ENCODE results near the gene TSEN2. TPM values are rescaled to one million over a fixed set of nuclear protein-coding genes. Genes with fewer than 3 reads are reported as not detected.
"Not testable (repeated sequence)": the region's sequence is repeated elsewhere in the genome, so short reads cannot be mapped to it uniquely, and the experiment has no call there.

TSEN2 gene
- total RNA-seq, 1 experiment from 2014 or later: 7.6 TPM

DNA sequence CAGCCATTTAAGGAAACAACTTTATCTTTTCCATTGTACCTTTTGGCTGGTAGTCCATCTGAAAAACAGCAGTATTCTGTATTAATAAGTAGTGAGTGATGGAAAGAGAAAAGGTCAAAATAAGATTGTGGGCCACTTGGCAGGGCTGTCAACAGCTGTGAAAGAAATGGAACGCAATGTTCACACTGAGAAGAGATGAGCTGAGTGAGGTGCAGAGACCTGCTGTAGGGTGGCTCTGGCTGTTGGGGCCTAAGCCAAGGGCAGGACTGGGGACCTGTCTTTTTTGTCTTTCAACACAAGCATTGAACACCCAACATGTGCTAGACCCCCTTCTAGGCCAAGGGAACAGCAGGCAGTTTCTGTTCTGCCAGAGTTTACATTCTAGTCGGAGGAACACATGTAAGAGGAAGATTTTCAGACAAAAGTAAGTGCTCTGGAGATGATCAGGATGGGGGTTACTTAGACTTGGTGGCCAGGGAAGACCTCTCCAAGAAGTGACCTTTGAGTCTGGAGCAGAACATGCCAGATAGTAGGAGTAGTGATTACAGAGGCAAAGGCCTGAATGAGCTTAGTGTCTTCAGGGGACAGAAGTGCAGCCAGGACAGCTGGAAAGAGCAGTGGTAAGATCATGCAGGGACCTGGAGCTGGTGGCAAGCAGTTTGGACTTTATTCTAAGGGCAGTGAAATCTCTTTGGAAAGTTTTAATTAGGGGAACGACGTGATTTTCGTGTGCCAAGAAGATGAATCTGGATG, 29.6 kb downstream of the TSEN2 start:
- Histone ChIP-seq H3K9me3 (replicated peaks) (no peaks in the 10 kb centered on the region), H3K27me3 (replicated peaks) (no peaks in the 10 kb centered on the region), H3K27ac (no peak overlapping the region), H3K36me3 (no peaks in the 10 kb centered on the region), H3K4me1 (replicated peaks) (peaks cover under 1% of the 10 kb centered on the region), H3K4me3 (no peak overlapping the region)
- DNase-seq (ENCODE audit: low read depth in 1 of 2, low spot score in 2 of 2): no peak

DNA sequence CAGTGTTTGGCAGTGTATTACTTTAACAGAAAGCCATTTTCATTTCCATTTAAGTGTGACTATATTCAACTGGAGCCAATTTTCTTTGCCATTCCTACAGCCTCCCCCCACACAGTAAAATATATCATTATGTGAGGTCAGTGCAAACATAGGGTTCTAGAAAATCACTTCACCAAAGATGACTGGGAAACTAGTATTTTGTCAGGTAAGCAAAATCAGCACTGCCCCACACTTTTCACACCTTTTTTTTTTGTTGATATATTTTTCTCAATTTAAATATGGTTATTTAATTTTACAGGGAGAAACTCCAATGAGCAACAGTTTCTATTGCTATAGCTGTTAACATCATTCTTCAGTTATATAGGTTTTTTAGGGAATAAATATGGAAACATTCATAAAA, 31.4 kb downstream of the TSEN2 start:
- H3K4me1 ChIP-seq (replicated peaks): no peaks in the 10 kb centered on the region
- DNase-seq (ENCODE audit: low read depth in 1 of 2, low spot score in 2 of 2): no peak

DNA sequence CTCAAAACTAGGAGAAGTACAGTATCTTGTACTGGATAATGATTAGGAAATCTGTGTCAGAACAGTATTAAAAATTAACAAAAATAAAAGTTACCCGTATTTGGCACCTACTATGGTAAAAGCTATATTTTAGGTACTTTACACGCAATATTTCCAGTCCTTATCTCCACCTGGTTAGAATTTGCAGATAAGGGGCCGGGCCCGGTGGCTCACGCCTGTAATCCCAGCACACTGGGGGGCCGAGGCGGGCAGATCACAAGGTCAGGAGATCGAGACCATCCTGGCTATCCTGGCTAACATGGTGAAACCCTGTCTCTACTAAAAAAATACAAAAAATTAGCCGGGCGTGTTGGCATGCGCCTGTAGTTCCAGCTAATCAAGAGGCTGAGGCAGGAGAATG, 32.6 kb downstream of the TSEN2 start:
- no peak overlapping the region for H3K4me3 ChIP-seq
- no peak overlapping the region for H3K27ac ChIP-seq
- no peaks in the 10 kb centered on the region for H3K9me3 ChIP-seq (replicated peaks)
- H3K36me3 ChIP-seq: no peaks in the 10 kb centered on the region
- DNase-seq (ENCODE audit: low read depth in 1 of 2, low spot score in 2 of 2): no peak
- no peaks in the 10 kb centered on the region for H3K4me1 ChIP-seq (replicated peaks)
- no peaks in the 10 kb centered on the region for H3K27me3 ChIP-seq (replicated peaks)

More for the DNA sequence above, 31.4 kb downstream of the TSEN2 start:
- Histone ChIP-seq H3K27ac (no peak overlapping the region), H3K4me3 (no peak overlapping the region), H3K27me3 (replicated peaks) (no peaks in the 10 kb centered on the region), H3K9me3 (replicated peaks) (no peaks in the 10 kb centered on the region), H3K36me3 (no peaks in the 10 kb centered on the region)

DNA sequence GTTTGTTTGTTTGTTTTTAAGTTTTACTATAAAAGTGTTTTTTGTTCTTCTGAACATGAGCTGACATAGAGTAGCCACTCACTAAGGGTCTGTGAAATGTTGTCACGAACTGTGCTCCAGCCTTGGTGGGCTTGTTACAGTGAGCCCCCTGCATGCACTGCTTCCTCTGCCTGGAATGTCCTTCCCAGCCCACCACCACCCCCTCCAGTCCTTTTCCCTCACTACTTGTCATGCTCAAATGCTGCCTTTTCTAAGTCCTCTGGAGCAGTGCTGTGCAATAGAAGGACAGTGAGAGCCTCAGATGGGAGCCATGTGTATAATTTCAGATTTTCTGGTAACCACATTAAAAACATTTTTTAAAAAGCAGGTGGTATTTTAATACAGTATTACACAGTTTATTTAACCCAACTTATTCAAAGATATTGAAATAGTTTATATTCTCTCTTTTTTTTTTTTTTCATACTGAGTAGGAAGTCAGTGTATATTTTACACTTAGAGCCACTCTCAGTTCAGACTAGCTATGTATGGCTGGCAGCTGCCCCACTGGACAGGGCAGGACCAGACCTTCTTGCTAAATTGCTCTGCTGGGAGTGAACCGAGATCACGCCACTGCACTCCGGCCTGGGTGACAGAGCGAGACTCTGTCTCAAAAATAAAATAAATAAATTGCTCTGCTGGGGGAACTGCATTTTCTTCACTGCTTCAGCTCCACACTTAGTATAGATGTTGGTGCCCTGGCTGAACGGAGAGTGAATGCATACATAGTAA, 34.2 kb downstream of the TSEN2 start:
- Histone ChIP-seq H3K36me3 (no peaks in the 10 kb centered on the region), H3K27ac (no peak overlapping the region), H3K4me3 (no peak overlapping the region), H3K9me3 (replicated peaks) (no peaks in the 10 kb centered on the region), H3K27me3 (replicated peaks) (no peaks in the 10 kb centered on the region), H3K4me1 (replicated peaks) (no peaks in the 10 kb centered on the region)
- no peak for DNase-seq (ENCODE audit: low read depth in 1 of 2, low spot score in 2 of 2)

DNA sequence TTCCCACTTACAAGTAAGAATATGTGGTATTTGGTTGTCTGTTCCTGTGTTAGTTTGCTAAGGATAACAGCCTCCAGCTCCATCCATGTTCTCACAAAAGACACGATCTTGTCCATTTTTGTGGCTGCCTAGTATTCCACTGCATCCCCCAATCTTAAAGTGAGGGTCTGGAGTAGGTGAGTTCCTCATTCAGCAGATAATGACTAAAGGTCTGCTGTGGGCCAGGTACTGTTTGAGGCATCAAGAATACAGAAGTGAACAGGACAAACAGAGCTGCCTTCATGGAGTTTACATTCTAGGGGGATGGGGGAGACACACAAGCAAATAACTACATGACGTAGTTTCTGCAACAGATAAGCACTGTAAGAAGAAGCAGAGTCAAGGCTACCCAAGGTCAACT, 36.7 kb downstream of the TSEN2 start:
- no peak overlapping the region for H3K27ac ChIP-seq
- H3K27me3 ChIP-seq (replicated peaks): no peaks in the 10 kb centered on the region
- DNase-seq (ENCODE audit: low read depth in 1 of 2, low spot score in 2 of 2): no peak
- H3K4me3 ChIP-seq: no peak overlapping the region
- H3K36me3 ChIP-seq: no peaks in the 10 kb centered on the region
- H3K9me3 ChIP-seq (replicated peaks): no peaks in the 10 kb centered on the region
- H3K4me1 ChIP-seq (replicated peaks): no peaks in the 10 kb centered on the region

DNA sequence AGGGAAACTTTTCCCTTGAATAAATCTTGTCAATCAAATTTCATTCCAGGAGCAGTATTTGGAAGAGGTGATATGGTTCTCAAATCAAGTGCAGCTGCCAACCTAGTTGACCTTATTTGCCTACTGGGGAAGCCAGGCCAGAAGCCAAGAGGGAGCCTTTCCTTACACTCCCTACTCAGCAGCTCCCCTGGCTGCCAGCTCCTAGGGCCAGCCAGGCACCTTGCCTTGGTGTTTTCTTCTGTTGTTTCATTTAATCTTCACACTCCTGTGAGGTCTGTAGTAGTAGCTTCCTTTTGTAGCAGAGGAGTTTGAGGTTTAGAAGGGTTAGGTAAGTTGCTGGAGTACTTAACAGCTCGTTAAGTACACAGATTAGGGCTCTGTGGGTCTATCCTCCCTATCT, 38.4 kb downstream of the TSEN2 start:
- DNase-seq (ENCODE audit: low read depth in 1 of 2, low spot score in 2 of 2): no peak
- no peaks in the 10 kb centered on the region for H3K36me3 ChIP-seq
- no peaks in the 10 kb centered on the region for H3K9me3 ChIP-seq (replicated peaks)
- no peak overlapping the region for H3K27ac ChIP-seq
- no peak overlapping the region for H3K4me3 ChIP-seq
- H3K27me3 ChIP-seq (replicated peaks): no peaks in the 10 kb centered on the region
- H3K4me1 ChIP-seq (replicated peaks): no peaks in the 10 kb centered on the region

DNA sequence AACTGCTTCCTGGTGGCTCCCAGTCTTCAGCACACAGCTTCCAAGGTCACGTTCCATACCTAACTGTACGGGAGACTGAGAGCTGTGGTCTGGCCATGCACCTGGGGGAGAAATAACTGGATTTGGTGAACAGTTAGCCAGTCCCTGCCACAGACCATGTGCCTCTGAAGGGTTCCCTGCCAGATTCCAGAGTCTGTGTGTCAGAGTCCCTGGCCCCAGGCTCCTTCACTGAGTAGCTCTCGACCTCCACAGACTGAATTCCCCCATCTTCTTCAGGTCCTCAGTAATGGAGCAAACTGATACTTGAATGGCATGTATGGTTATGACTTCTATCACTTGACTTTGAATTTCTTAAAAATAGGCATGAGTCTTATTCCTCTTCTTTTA, 43.5 kb downstream of the TSEN2 start:
- H3K27ac ChIP-seq: no peak overlapping the region
- no peaks in the 10 kb centered on the region for H3K9me3 ChIP-seq (replicated peaks)
- no peak overlapping the region for H3K4me3 ChIP-seq
- DNase-seq (ENCODE audit: low read depth in 1 of 2, low spot score in 2 of 2): no peak
- H3K27me3 ChIP-seq (replicated peaks): no peaks in the 10 kb centered on the region
- no peaks in the 10 kb centered on the region for H3K36me3 ChIP-seq
- no peaks in the 10 kb centered on the region for H3K4me1 ChIP-seq (replicated peaks)

DNA sequence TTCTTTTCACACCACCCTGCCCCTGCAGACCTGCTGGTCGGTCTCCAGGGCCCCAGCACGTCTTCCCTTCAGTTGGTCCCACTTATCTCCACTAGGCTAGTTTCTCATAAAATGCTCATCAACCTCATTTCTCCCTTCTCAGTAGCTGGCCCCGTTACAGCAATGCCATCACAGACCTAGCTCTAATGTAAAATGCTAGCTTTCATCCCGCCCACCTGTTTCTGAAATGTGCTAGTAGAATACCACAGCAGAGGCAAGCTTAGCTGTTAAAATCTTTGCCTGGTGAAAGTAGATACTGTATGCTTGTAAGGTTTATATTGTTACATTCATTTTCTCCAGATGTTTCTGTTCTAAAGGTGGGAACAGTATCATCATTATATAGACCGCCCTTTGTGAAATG, 47.9 kb downstream of the TSEN2 start:
- H3K9me3 ChIP-seq (replicated peaks): no peaks in the 10 kb centered on the region
- no peaks in the 10 kb centered on the region for H3K36me3 ChIP-seq
- no peak for DNase-seq (ENCODE audit: low read depth in 1 of 2, low spot score in 2 of 2)
- H3K4me3 ChIP-seq: no peak overlapping the region
- no peaks in the 10 kb centered on the region for H3K4me1 ChIP-seq (replicated peaks)
- H3K27me3 ChIP-seq (replicated peaks): no peaks in the 10 kb centered on the region
- no peak overlapping the region for H3K27ac ChIP-seq

DNA sequence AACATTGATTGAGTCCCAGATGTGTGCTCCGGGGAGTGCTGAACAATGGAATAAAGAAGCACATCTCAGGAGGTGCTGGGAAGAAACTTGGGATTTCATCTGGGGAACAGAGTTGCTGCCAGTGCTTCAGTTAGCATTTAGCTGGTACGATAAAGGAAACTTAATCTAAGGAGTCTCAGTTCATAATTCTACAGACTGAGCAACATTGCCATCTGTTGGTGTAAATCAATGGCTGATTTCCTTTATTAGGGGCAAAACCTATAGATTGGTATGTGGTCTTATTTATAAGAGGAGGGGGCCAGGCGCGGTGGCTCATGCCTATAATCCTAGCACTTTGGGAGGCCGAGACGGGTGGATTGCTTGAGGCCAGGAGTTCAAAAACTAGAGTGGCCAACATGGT, 52.1 kb downstream of the TSEN2 start:
- Histone ChIP-seq H3K4me3 (no peak overlapping the region), H3K9me3 (replicated peaks) (no peaks in the 10 kb centered on the region), H3K27me3 (replicated peaks) (no peaks in the 10 kb centered on the region), H3K36me3 (no peaks in the 10 kb centered on the region), H3K4me1 (replicated peaks) (no peaks in the 10 kb centered on the region), H3K27ac (no peak overlapping the region)
- DNase-seq (ENCODE audit: low read depth in 1 of 2, low spot score in 2 of 2): no peak

DNA sequence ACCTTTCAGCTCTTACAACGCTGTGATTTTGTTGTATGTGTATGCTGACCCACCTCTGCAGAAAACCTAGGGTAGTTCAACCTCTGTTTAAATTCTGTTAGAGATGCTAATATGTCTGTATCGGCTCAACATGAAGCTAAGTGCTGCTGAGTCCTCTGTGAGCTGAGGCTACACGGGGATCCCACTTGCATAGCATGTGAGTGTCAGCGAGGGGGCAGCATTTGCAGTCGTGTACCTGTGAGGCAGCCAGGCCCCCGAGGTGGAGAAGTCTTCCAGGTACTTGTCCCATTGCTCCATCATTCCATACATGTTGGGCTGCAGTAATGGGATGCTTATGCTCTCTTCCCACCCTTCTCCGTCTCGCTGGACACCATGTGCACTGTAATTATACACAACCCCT, 57.3 kb downstream of the TSEN2 start:
- no peaks in the 10 kb centered on the region for H3K27me3 ChIP-seq (replicated peaks)
- DNase-seq (ENCODE audit: low read depth in 1 of 2, low spot score in 2 of 2): no peak
- H3K27ac ChIP-seq: no peak overlapping the region
- no peaks in the 10 kb centered on the region for H3K4me1 ChIP-seq (replicated peaks)
- no peaks in the 10 kb centered on the region for H3K9me3 ChIP-seq (replicated peaks)
- H3K36me3 ChIP-seq: no peaks in the 10 kb centered on the region
- H3K4me3 ChIP-seq: no peak overlapping the region

DNA sequence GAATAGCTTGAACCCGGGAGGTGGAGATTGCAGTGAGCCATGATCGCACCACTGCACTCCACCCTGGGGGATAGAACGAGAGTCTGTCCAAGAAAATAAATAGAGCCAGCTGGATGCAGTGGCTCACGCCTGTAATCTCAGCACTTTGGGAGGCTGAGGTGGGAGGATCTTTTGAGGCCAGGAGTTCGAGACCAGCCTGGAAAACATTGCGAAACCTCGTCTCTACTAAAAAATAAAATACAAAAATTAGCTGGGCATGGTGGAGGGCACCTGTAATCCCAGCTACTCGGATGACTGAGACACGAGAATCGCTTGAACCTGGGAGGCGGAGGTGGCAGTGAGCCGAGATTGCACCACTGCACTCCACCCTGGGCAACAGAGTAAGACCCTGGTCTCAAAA, 59.2 kb downstream of the TSEN2 start:
- H3K4me1 ChIP-seq (replicated peaks); DNase-seq (ENCODE audit: low read depth in 1 of 2, low spot score in 2 of 2); H3K36me3 ChIP-seq; H3K27me3 ChIP-seq (replicated peaks); H3K9me3 ChIP-seq (replicated peaks); H3K4me3 ChIP-seq; H3K27ac ChIP-seq: not testable (repeated sequence)

DNA sequence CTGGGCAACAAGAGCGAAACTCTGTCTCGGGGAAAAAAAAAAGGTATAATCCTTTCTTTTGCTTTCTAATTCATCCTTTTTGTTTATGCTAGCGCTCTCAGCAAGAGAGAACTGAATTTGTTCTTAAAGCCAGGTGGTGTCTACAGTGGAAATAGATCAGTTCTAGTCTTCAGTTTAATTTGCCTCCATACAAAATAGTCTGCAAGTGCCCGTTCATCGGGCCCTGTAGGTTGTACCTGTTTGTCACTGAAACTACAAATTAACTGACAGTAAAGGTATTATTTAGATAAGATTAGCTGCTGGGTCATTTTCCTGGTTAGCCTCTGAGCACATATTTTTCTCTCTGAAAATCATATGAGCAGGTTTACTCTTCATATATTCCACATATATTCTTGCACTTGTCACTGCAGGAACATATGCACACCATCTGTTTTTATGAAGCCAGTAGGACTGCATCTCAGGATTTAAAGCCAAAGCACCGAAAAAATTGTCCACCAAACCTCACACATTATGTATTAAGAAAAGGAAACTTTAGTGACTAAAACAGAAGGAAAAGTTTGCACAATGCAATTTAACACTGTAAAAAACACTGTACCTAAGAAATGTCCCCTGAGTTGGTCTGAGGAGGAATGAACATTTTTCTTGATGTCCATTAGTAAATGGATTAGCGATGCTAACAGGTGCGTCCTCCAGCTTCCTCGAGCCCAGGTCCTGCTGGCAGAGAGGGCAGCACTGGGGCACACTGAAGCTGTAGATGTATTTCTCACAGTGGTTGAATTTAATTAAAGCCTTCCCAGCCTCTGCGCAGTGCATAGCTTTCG, 60.6 kb downstream of the TSEN2 start:
- Histone ChIP-seq H3K36me3 (no peaks in the 10 kb centered on the region), H3K9me3 (replicated peaks) (no peaks in the 10 kb centered on the region), H3K27me3 (replicated peaks) (no peaks in the 10 kb centered on the region), H3K4me3 (no peak overlapping the region), H3K27ac (no peak overlapping the region), H3K4me1 (replicated peaks) (no peaks in the 10 kb centered on the region)
- DNase-seq (ENCODE audit: low read depth in 1 of 2, low spot score in 2 of 2): no peak

DNA sequence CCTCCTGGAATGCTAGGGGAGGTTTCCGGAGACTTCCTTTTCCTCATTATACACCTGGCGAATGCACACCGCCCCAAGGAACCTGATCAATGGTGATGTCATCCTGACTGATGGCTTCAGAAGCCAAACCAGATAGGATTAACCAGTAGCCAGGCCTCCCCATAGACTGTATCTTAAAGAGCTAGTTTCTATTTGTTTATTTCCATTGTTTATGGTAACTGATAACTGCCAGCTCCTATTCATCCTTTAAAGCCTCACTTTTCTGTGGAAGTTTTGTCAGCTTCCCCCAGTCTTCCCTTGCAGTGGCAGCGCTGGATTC, 61.2 kb downstream of the TSEN2 start, which contains the start of gene MKRN2OS:
Gene MKRN2OS, minus strand, starts transcription at position 27 of the 319 bp plus-strand sequence. CDS start 35 bp downstream, outside the sequence.
- H3K4me3 ChIP-seq: no peak within 1 kb of the TSS
- no peaks in the 10 kb centered on the region for H3K9me3 ChIP-seq (replicated peaks)
- no peaks in the 10 kb centered on the region for H3K4me1 ChIP-seq (replicated peaks)
- no peaks in the 10 kb centered on the region for H3K36me3 ChIP-seq
- no peaks in the 10 kb centered on the region for H3K27me3 ChIP-seq (replicated peaks)
- DNase-seq (ENCODE audit: low read depth in 1 of 2, low spot score in 2 of 2): no peak
- H3K27ac ChIP-seq: no peak within 1 kb of the TSS

All from SJSA1 (cell line).